Activated naive CD4-positive, alpha-beta T cell treated with anti-CD3 and anti-CD28 coated beads, Interleukin-2, amount 50 U/mL, for 16 hours (primary cell): ENCODE data around the gene UNC5A.

Experiments used
- DNase-seq: peaks from one replicate; pipeline ENCODE4 v3.0.0-alpha.2; 2020

UNC5A gene

GRCh38 chr5:176847148-176847547, 36.8 kb downstream of the UNC5A start:
- no peak for DNase-seq

DNA sequence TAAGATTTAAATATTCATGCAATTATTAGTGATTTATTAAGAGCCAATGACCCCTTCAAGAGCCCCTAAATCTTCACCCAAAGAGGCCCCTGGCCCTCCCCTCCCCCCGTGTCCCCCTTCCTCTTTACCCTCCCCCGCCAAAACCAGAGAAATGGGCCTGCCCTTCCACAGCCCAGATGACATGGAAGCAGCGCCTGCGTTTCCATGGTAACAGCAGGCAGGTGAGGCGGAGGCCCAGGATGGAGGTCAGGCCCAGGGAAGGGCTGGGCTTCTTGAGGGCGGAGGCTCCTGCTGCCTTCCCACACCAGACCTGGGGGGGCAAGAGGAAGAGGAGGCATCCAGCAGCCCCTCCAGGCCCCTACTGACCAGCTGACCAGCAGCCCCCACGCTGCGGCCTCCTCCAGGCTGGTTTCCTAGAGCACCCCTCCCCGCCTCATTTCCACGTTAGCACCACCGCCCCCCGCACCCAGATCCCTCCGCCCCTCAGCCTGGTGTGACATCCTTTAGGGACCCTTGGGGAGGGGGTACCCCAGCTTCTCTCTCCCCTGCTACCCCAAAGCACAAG, 37.4 kb downstream of the UNC5A start:
- no peak for DNase-seq

- no peak for DNase-seq
Observed at GRCh38 chr5:176848651-176849050, 38.3 kb downstream of the UNC5A start.

DNA sequence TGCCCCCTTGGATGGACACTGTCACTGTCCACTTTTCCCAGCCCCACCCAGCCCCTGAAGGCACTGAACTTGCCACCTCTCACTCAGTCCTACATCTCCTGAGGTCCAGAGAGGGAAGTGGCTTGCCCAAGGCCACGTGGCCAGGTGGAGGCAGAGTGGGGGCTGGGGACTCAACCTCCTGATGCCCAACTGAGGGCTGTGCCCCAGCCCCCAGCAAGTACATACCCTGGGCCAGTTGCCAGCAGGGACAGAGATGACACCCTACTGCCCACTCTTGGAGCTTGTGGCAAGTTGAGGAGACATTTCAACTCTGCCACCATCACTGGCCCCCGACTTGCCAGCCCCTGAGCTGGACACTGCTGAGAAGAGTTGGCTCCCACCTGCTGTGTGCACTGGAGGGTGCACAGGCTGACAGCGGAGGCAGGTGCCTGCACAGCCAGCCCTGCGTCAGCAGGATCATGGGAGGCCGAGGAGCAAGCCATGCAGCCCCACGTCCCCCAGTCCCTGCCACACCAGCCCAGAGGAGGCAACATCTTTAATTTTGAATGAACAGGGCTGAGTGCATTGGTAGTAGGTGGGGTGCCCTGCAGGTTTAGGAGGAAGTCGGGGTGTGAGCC, 39.4 kb downstream of the UNC5A start:
- no peak for DNase-seq

- no peak for DNase-seq
Observed at GRCh38 chr5:176850371-176851245, 40.2 kb downstream of the UNC5A start.

DNA sequence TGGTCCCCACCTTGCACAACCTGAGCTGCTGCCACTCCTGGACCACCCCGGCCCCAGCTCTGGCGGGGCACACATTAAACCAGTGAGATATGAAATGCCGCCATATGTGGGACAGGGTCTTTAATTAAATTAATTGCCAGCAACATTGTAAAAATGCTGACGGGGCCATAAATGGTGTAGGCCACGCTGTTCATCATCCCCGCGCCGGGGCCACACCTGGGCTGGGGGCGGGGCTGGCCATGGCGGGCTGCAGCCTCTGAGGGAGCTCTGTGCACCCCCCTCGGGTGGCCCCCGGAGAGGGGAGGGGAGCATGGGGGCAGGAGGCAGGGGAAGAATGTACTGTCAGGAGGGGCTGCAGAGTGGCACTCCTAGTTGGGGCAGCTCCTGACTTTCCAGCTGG, 41.0 kb downstream of the UNC5A start:
- no peak for DNase-seq

- no peak for DNase-seq
Observed at GRCh38 chr5:176851871-176852658, 41.7 kb downstream of the UNC5A start.

- DNase-seq, result no peak
Observed at GRCh38 chr5:176853151-176853778, 42.9 kb downstream of the UNC5A start.

DNA sequence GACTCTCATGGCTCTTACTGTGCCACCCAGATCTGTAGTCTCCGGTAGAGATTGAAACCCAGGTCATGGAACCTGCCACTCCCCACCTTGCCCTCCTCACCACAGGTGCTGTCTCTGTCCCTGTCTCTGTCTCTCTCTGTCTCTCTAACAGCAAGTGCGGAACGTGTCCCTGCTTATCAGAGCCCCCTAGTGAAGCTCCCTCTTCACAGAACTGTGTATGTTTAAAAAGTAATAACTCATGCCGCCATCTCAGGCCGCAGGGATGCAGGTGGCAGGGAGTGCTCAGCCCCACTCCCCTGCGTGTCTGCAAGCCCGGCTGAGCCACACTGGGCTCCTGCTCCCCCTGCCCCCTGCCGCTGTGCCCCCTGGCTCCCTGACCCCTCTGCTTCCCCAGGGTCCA, 43.8 kb downstream of the UNC5A start:
- no peak for DNase-seq

DNA sequence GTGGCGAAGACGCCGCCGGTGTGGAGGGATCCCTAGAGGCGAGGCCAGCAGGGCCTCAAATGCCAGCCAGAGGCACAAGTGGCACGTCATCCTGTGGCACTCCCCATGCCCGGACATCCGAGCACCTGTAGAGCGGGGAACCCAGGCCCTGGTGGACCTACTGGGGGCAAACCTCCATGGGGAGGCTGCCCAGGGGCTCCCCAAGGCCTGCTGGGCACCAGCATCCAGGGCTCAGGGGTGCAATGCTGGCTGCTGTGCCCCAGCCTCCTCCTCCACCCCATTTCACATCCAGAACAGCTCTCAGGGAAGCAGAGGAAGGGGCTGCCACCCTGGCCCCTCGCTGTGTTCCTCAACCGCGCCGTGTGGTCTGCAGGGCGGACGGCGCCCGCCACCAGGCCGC, 45.2 kb downstream of the UNC5A start:
- DNase-seq, result no peak

GRCh38 chr5:176856746-176857145, 46.4 kb downstream of the UNC5A start:
- DNase-seq, result no peak

- DNase-seq, result no peak
Observed at GRCh38 chr5:176857216-176857893, 47.0 kb downstream of the UNC5A start.

DNA sequence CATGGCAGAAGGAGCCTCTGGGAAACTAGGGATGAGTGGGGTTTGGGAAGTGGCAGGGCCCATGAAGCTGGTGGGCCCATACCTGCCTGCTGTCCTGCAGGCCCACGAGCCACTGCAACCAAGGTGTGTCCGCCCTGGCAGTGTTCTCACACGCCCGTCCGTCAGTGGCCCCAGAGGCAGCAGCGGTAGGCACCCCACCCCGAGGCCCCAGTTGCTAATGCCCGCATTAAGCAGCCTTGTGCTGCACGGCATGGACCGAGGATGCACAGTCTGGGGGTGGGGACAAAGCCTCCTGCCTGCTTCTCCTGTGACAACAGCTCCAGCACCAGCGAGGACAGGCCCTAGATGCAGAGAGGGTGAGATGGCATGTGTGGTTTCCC, 47.5 kb downstream of the UNC5A start:
- no peak for DNase-seq

DNA sequence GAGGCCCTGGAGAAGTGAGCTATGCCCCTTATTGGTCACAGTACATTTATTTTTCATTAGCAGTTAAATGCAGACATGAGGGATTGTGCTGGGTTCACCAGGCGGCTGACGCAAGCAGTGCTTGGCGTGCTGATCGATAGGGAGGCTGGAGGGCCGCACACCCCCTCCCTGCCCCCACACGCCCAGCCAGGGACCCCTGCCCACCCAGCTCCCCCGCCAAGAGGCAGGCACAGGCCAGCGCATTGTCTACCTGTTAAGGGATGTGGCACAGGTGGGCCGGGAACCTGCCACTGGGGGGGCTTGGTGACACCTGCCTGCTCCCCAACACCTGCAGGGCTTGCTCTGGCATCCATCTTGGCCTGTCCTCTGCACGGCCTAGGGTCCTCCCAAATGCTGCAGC, 49.6 kb downstream of the UNC5A start:
- DNase-seq, result no peak

DNA sequence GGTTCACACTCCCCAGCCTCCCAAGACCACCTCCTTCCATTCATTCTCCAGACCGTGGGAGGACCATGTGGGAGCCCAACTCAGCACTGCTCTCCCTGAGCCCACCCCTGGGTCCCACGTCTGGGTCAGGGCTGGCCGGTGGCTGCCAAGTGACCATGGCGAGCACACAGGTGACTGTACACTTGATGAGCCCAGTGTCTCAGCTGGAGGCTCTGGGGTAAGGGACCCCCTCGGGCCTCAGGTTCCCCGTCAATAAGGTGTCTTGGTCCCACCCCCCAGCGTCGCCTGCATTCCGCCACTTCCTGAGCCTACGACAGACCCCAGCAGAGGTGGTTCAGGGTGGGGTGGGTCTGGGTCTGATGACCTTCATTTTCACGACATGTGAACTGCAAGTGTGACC, 50.0 kb downstream of the UNC5A start:
- DNase-seq, result no peak

DNA sequence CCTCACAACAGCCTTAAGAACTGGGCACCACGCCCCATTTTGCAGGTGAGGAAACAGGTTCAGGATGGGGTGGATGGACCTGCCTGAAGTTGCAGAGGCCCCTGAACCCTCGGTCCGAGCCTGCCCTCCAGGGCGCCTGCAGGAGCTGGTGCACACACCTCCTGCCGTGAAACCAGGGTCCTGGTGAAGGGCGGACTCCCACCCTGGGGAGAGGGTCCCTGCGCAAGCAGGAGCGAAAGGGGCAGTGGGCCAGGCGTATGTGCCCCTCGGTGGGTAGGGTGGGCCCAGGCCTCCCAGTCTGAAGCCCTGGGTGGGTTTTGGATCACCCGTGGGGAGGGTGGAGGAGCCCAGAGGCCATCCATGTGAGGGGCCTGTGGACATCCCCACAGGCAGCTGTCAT, 50.9 kb downstream of the UNC5A start:
- DNase-seq, result no peak

GRCh38 chr5:176862330-176862995, 52.1 kb downstream of the UNC5A start:
- no peak for DNase-seq

DNA sequence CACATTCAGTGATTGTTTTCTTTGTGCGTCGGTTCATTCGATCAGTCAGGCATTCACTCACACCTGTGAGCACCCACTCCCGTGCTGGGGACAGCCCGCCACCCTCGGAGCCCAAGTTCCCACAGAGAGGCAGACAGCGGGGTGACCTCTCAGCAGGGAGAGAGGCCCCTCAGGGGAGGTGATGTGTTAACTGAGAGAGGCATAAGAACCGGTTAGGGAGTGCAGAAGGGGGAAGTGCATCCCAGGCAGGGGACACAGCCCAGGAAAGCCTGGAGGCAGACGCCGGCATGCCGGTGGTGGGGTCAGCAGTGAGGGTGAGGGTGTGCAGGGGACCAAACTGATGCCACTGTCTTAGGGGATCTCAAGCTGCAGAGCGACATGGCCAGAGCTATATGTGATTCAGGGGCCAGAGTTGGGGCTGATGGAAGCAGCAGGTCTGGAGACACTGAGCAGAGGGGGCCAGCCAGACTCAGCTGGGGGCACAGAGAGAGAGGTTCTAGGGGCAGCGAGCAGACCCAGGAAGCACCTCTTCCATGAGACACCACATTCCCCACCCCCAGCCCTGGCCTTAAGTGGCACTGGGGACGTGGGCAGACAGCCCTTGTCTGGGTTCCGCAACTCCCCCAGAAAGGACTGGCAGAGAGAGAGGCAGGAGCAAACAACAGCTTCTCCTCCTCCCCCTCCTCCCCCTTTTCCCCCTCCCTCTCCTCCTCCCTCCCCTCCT, 52.8 kb downstream of the UNC5A start:
- DNase-seq, result no peak

- DNase-seq, result no peak
Observed at GRCh38 chr5:176863765-176864098, 53.4 kb downstream of the UNC5A start.

DNA sequence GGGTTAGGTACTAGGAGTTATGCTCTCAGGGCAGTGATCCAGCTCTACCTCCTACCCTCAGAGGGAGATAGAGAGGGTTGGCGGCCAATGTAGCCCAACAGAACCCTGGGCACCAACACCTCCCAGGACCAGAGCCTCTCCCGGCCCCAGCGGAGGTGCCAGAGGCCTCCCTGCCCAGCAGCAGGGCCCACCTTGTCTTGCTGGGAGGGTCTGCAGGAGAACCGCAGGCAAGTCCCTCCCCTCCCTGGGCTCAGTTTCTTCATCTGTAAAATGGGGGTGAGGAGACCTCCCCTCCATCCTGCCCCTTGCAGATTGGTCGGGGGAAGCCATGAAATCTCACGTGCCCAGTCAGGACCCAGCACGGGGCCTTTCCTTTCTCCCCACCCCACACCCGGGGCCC, 54.4 kb downstream of the UNC5A start:
- DNase-seq, result no peak

DNA sequence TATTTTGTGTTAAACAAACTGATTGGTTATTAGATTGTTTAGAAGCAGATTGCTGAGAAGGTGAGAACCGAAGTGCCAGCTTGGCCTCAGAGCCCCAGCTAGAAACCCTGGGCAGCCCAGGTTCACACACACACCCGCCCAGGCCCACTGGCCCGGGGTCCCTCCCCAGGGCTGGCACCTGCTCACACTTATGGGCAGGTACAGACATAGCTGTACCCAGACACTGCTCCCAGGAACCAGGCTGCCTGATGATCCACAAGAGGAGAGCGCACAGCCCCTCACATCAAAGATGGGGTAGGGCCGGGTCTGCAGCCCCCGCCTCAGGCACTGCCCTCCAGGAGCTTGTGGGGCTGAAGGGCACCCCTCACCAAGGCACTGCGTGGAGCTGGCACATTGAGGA, 55.6 kb downstream of the UNC5A start:
- no peak for DNase-seq
